ENCODE data around the gene RAB11FIP4.

The RAB11FIP4 gene

DNA sequence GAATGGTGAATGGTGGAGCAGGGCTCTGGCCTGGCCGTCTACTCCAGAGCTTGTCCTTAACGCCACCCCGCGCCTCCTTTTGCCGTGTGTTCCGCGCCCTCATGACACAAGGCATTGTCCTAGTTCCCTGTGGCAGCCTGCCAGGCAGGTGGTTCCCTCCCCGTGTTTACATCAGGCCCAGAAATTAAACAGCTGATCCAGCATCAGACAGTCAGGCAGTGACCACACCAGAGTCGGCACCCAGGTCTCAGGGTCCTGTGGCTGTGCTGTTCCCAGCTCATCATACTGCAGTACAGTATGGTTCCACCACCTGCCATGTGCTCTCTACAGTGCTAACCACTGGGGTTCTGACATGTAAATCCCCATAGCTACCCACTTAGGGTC, 119.7 kb downstream of the RAB11FIP4 start:
- TF ChIP-seq, protein P1, sequence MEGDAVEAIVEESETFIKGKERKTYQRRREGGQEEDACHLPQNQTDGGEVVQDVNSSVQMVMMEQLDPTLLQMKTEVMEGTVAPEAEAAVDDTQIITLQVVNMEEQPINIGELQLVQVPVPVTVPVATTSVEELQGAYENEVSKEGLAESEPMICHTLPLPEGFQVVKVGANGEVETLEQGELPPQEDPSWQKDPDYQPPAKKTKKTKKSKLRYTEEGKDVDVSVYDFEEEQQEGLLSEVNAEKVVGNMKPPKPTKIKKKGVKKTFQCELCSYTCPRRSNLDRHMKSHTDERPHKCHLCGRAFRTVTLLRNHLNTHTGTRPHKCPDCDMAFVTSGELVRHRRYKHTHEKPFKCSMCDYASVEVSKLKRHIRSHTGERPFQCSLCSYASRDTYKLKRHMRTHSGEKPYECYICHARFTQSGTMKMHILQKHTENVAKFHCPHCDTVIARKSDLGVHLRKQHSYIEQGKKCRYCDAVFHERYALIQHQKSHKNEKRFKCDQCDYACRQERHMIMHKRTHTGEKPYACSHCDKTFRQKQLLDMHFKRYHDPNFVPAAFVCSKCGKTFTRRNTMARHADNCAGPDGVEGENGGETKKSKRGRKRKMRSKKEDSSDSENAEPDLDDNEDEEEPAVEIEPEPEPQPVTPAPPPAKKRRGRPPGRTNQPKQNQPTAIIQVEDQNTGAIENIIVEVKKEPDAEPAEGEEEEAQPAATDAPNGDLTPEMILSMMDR (IDR thresholded peaks at IDR 0.05) = no peak
- no peak overlapping the region for H3K9ac ChIP-seq

DNA sequence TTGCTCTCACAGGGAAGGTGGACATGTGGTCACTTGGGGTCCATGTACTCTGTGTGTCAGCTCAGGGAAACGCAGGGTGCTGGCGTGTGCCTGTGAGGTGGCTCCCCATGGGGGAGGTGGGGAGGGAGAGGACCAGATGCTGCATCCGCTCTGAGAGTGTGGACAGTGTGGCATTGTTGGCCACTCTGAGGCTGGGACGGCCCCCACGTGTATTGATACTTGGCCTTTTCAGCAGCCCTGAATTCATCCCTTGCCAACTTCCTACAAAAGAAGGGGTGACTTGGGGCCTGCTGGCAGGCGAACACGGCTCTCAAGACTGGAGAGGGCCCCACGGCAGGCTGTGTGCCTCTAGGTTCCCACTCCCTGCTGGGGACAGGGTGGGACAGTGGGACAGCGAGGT, 120.1 kb downstream of the RAB11FIP4 start:
- H3K79me2 ChIP-seq = peaks cover 8% of the 10 kb centered on the region
- H3K4me3 ChIP-seq (ENCODE audit: low read depth, low read length) = no peak overlapping the region
- no peaks in the 10 kb centered on the region for H3K27me3 ChIP-seq (ENCODE audit: control insufficient read depth, insufficient read depth, low read length)
- no peaks in the 10 kb centered on the region for H3K36me3 ChIP-seq (ENCODE audit: control insufficient read depth, insufficient read depth, low read length)
- TF ChIP-seq, protein P1 (IDR thresholded peaks at IDR 0.05) = no peak
- H3K4me1 ChIP-seq = peaks cover 7% of the 10 kb centered on the region
- H3K9me3 ChIP-seq (ENCODE audit: control insufficient read depth, low read length) = no peaks in the 10 kb centered on the region
- H3K9ac ChIP-seq = no peak overlapping the region
- H3K27ac ChIP-seq = no peak overlapping the region
- no peak overlapping the region for H3K4me2 ChIP-seq (ENCODE audit: low read length)
- no peak overlapping the region for H2AFZ ChIP-seq

More for the DNA sequence above, 119.7 kb downstream of the RAB11FIP4 start:
- no peaks in the 10 kb centered on the region for H3K27me3 ChIP-seq (ENCODE audit: control insufficient read depth, insufficient read depth, low read length)
- H3K36me3 ChIP-seq (ENCODE audit: control insufficient read depth, insufficient read depth, low read length) = no peaks in the 10 kb centered on the region
- no peak overlapping the region for H3K4me2 ChIP-seq (ENCODE audit: low read length)
- H3K27ac ChIP-seq = no peak overlapping the region
- peaks cover 8% of the 10 kb centered on the region for H3K79me2 ChIP-seq
- H3K9me3 ChIP-seq (ENCODE audit: control insufficient read depth, low read length) = no peaks in the 10 kb centered on the region
- no peak overlapping the region for H3K4me3 ChIP-seq (ENCODE audit: low read depth, low read length)
- H2AFZ ChIP-seq = no peak overlapping the region
- peaks cover 7% of the 10 kb centered on the region for H3K4me1 ChIP-seq

DNA sequence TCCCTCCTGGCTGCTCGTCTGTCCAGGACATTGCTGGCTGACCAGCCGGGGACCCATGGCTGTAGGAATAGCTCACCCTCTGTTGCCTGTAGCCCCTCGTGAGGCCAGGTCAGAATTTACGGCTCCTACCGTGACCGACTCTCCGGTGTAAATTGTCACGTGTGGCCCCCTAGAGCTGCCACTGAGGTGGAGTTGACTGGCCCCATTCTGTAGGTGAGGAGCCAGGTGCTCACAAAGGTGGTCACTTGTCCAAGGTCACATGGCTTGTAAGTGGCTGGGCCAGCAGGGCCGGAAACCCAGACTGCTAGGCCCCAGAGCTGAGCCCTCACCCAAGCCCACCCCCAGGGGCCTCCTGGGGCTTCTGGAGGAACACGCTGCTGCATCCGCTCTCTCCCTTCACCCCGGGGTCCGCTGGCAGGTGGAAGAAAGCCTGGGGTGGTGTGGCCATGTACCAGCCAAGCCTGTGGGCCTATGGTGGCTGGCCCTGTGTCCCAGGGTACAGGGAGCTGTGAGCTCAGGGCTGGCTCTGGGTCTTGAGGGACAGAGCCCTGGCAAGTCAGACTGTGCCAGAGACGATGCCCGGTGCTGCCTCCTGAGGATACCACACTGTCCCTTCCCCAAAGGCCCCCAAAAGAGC, 120.7 kb downstream of the RAB11FIP4 start:
- Histone ChIP-seq H3K4me2 (ENCODE audit: low read length) (no peak overlapping the region), H3K9me3 (ENCODE audit: control insufficient read depth, low read length) (no peaks in the 10 kb centered on the region), H3K27me3 (ENCODE audit: control insufficient read depth, insufficient read depth, low read length) (no peaks in the 10 kb centered on the region), H3K9ac (no peak overlapping the region), H3K27ac (no peak overlapping the region), H2AFZ (no peak overlapping the region), H3K4me1 (peaks cover 7% of the 10 kb centered on the region), H3K36me3 (ENCODE audit: control insufficient read depth, insufficient read depth, low read length) (no peaks in the 10 kb centered on the region), H3K79me2 (peaks cover 8% of the 10 kb centered on the region), H3K4me3 (ENCODE audit: low read depth, low read length) (no peak overlapping the region)
- TF ChIP-seq, protein P1 (IDR thresholded peaks at IDR 0.05) = no peak

DNA sequence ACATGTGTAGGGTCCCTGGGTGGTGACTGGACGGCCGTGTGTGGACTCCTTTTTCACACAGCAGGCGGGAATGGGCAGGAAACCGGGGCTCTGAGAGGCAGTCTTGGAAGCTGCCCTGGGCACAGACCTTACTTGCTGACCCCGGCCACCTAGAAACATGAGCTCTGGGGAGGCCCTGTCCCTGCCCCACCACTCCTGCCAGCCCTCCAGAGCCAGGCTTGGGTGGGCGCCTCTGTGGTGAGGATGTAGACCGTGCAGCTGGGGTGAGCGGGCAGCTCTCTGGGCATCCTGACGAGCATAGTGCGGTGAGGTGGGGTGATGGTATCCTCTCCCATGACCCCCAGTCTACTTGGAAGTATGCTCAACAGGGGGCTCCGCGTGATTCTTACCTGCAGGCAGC, 121.3 kb downstream of the RAB11FIP4 start:
- peaks cover 8% of the 10 kb centered on the region for H3K79me2 ChIP-seq
- peaks cover 7% of the 10 kb centered on the region for H3K4me1 ChIP-seq

More for the DNA sequence above, 121.3 kb downstream of the RAB11FIP4 start:
- no peak overlapping the region for H3K4me2 ChIP-seq (ENCODE audit: low read length)
- no peak overlapping the region for H3K27ac ChIP-seq
- H2AFZ ChIP-seq = no peak overlapping the region
- H3K9ac ChIP-seq = no peak overlapping the region
- H3K27me3 ChIP-seq (ENCODE audit: control insufficient read depth, insufficient read depth, low read length) = no peaks in the 10 kb centered on the region
- no peak overlapping the region for H3K4me3 ChIP-seq (ENCODE audit: low read depth, low read length)
- no peaks in the 10 kb centered on the region for H3K9me3 ChIP-seq (ENCODE audit: control insufficient read depth, low read length)
- TF ChIP-seq, protein P1 (IDR thresholded peaks at IDR 0.05) = no peak
- H3K36me3 ChIP-seq (ENCODE audit: control insufficient read depth, insufficient read depth, low read length) = no peaks in the 10 kb centered on the region
